ENCODE data around the gene PKD2L2.
A peak's percentile ranks its signal among the peaks of the same experiment; 100 is the strongest.

PKD2L2 gene

GRCh38 chr5:137866541-137867388, 22.5 kb upstream of the PKD2L2 start:
- no peak for TF ChIP-seq JUND (IDR thresholded peaks at IDR 0.05; ENCODE audit: low read depth)
- in situ Hi-C loops (cut with HindIII; ENCODE audit: low pct_unique_long_range_greater_than_20kb, low sequenced_read_pairs), result no loop called here
- no peak for DNase-seq (ENCODE audit: low read depth in 1 of 2, low spot score in 1 of 2)

DNA sequence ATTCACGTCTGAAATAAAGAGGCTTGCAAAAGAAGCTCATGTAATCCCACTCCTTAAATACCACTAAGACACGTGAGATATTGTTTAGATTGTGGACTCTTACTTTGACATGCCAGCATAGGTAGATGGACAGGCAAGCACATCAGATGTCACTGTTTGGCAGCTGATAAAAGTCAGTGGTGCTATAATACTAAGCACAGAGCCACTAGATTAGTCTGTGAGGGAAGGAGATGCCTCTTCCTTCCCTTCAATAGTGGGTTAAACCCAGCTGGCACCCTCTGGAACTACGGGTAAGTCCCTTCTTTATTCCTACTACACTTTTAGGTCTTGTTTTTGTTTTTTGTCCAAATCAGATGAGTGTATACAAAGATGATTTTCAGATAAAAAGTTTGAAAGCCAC, 21.6 kb upstream of the PKD2L2 start, which contains the start of gene MYOT:
Gene MYOT (plus strand): TSS at position 197 of the 400 bp plus-strand sequence. CDS start 2,792 bp downstream, outside the sequence.
- in situ Hi-C loops (cut with HindIII; ENCODE audit: low pct_unique_long_range_greater_than_20kb, low sequenced_read_pairs), result no loop called here
- no peak for TF ChIP-seq JUND (IDR thresholded peaks at IDR 0.05; ENCODE audit: low read depth)
- no peak for DNase-seq (ENCODE audit: low read depth in 1 of 2, low spot score in 1 of 2)

DNA sequence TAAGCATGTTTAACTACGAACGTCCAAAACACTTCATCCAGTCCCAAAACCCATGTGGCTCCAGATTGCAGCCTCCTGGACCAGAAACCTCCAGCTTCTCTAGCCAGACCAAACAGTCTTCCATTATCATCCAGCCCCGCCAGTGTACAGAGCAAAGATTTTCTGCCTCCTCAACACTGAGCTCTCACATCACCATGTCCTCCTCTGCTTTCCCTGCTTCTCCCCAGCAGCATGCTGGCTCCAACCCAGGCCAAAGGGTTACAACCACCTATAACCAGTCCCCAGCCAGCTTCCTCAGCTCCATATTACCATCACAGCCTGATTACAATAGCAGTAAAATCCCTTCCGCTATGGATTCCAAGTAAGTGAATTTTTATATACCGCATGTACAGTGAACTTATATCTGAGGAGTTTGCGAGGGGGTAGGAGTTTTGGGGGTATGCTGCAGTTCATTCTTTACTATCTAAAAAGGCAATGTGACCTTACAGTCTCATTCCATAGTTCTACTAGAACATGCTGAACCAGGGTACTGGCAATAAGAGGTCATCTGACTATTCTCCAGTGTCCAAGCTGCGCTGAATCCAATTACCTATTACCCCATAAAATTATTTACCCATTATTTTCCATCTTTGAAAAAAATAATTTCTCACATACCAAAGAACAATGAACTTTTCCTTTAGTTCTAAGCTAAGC, 18.5 kb upstream of the PKD2L2 start:
- DNase-seq (ENCODE audit: low read depth in 1 of 2, low spot score in 1 of 2), result no peak
- no peak for TF ChIP-seq JUND (IDR thresholded peaks at IDR 0.05; ENCODE audit: low read depth)
- in situ Hi-C loops (cut with HindIII; ENCODE audit: low pct_unique_long_range_greater_than_20kb, low sequenced_read_pairs), result no loop called here

DNA sequence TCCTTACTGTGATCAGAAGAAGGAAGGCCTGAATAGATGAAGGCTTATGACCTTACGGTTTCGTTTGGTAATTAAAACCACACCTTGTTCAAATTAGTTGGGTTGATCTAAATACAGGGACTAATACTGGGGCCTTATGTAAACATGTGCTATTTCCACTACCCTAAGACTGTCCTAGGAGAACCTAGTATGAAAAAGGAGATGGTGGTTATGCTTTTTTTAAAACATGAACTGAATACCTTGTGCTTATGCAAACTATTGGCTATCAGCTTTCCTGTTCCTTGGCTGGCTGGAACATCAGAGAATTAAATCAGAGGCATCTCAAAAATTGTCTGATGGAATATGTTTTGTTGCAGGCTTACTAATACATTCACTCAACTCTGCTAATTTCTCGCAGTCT, 17.7 kb upstream of the PKD2L2 start:
- in situ Hi-C loops (cut with HindIII; ENCODE audit: low pct_unique_long_range_greater_than_20kb, low sequenced_read_pairs), result no loop called here
- TF ChIP-seq JUND (IDR thresholded peaks at IDR 0.05; ENCODE audit: low read depth), result no peak
- DNase-seq (ENCODE audit: low read depth in 1 of 2, low spot score in 1 of 2), result no peak

DNA sequence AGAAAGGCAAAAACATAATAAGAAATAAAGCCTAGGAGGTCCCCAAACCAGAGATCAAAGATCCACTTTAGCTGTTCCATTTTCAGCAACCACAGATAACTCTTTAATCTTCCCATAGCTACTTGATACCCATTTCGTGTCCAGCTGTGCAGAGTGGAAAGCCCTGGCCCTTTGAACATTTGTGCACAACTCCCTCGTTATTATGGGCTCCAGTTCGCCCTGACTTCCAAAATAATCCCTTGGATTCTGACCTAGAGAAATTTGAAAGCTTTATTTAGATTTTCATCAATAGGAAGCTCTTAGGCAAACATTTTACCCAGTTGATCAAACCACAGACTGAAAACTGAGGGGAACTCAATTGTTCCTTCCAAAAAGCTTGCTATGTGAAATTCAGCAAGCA, 16.8 kb upstream of the PKD2L2 start:
- no peak for DNase-seq (ENCODE audit: low read depth in 1 of 2, low spot score in 1 of 2)
- no peak for TF ChIP-seq JUND (IDR thresholded peaks at IDR 0.05; ENCODE audit: low read depth)
- in situ Hi-C loops (cut with HindIII; ENCODE audit: low pct_unique_long_range_greater_than_20kb, low sequenced_read_pairs), result no loop called here

DNA sequence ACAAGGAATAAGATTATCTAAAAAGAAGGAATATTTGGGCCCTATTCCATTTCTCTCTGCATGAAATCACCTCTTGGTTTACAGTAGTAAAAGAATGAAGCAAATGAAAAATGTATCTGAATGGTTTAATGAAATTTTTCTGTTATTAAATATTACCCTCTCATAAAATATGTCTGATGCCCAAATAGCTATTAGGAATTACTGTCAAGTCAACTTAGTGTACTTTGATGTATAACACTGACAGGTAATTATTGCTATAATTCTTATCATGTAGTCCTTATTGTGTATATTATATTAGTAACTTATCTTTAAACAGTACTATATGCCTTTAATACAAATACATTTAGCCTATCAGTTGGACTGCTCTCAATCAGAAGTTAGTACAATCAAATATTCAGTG, 13.2 kb upstream of the PKD2L2 start:
- no peak for DNase-seq (ENCODE audit: low read depth in 1 of 2, low spot score in 1 of 2)
- no peak for TF ChIP-seq JUND (IDR thresholded peaks at IDR 0.05; ENCODE audit: low read depth)
- in situ Hi-C loops (cut with HindIII; ENCODE audit: low pct_unique_long_range_greater_than_20kb, low sequenced_read_pairs), result no loop called here

- DNase-seq (ENCODE audit: low read depth in 1 of 2, low spot score in 1 of 2), result no peak
- in situ Hi-C loops (cut with HindIII; ENCODE audit: low pct_unique_long_range_greater_than_20kb, low sequenced_read_pairs), result no loop called here
- no peak for TF ChIP-seq JUND (IDR thresholded peaks at IDR 0.05; ENCODE audit: low read depth)
Observed at GRCh38 chr5:137880313-137880712, 8.9 kb upstream of the PKD2L2 start.

DNA sequence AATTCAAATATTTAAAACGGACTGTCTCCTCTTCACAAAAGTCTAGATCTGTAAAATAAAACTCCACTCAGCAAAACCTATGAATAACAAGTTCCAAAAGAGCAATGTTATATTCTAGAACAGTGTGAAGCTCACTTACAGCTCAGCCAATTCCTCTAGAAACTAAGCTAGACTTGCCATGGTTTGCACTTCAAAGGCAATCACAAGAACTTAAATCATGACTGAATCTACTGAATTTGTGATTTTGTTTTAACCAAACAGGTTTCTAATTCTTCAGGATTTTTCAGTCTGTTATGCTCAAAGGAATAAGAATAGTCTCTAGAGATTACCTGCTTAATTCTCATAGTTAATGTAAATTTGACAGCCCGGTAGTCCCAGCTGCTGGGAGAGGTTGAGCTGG, 1.4 kb upstream of the PKD2L2 start:
- no peak for TF ChIP-seq JUND (IDR thresholded peaks at IDR 0.05; ENCODE audit: low read depth)
- in situ Hi-C loops (cut with HindIII; ENCODE audit: low pct_unique_long_range_greater_than_20kb, low sequenced_read_pairs), result no loop called here
- no peak for DNase-seq (ENCODE audit: low read depth in 1 of 2, low spot score in 1 of 2)

GRCh38 chr5:137888466-137888862, 793 bp upstream of the PKD2L2 start:
- in situ Hi-C loops (cut with HindIII; ENCODE audit: low pct_unique_long_range_greater_than_20kb, low sequenced_read_pairs), result no loop called here
- no peak for DNase-seq (ENCODE audit: low read depth in 1 of 2, low spot score in 1 of 2)

DNA sequence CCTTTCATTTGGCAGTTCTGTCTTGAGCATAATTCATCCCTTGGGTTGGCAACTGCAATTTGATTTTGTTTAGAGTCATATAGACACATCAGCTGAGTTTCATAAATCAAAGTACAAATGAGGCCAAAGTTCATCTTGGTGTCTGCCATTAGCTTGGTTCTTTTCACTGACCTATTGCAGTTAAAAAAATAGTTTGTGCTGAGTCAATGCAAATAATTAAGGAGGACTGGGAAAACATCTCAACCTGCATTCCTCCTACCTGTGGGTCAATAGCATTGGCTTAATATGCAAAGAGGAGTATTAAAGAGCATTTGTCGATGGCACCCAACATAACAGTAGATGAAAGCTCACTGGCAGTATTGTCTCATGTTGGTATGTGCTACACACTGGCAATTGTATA, 1.6 kb downstream of the PKD2L2 start:
- TF ChIP-seq JUND (IDR thresholded peaks at IDR 0.05; ENCODE audit: low read depth), result no peak
- in situ Hi-C loops (cut with HindIII; ENCODE audit: low pct_unique_long_range_greater_than_20kb, low sequenced_read_pairs), result no loop called here
- peak in 1 of 2 experiments; percentile 27 for DNase-seq (ENCODE audit: low read depth in 1 of 2, low spot score in 1 of 2)

More at GRCh38 chr5:137888466-137888862, 793 bp upstream of the PKD2L2 start:
- no peak for TF ChIP-seq JUND (IDR thresholded peaks at IDR 0.05; ENCODE audit: low read depth)

GRCh38 chr5:137891849-137892248, 2.6 kb downstream of the PKD2L2 start:
- in situ Hi-C loops (cut with HindIII; ENCODE audit: low pct_unique_long_range_greater_than_20kb, low sequenced_read_pairs), result no loop called here
- TF ChIP-seq JUND (IDR thresholded peaks at IDR 0.05; ENCODE audit: low read depth), result no peak
- DNase-seq (ENCODE audit: low read depth in 1 of 2, low spot score in 1 of 2), result no peak

DNA sequence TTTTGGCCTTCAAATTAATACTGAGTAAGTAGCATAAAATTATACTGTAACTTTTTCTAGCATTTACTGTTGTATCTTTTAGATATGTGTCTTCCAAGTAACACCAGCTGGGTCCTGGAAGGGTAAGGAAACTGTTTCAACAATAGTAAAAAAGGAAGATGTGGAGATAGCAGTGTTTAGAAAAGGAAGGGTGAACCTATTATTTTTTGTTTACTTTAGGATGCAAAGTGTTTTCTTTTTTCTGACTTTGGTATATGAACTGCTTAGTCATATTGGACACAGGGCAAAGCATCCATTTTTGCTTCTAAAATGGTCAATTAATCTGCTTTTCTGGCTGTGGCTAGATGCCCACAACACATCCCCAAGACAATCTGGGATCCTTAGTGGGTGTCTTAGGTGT, 5.3 kb downstream of the PKD2L2 start:
- TF ChIP-seq JUND (IDR thresholded peaks at IDR 0.05; ENCODE audit: low read depth), result no peak
- peak in 1 of 2 experiments; percentile 16 for DNase-seq (ENCODE audit: low read depth in 1 of 2, low spot score in 1 of 2)
- in situ Hi-C loops (cut with HindIII; ENCODE audit: low pct_unique_long_range_greater_than_20kb, low sequenced_read_pairs), result no loop called here

- no peak for TF ChIP-seq JUND (IDR thresholded peaks at IDR 0.05; ENCODE audit: low read depth)
- no peak for DNase-seq (ENCODE audit: low read depth in 1 of 2, low spot score in 1 of 2)
- in situ Hi-C loops (cut with HindIII; ENCODE audit: low pct_unique_long_range_greater_than_20kb, low sequenced_read_pairs), result no loop called here
Observed at GRCh38 chr5:137896560-137896959, 7.3 kb downstream of the PKD2L2 start.
